H1 (cell line): ENCODE results near the gene DOHH. TPM values are rescaled to one million over a fixed set of nuclear protein-coding genes. Genes with fewer than 3 reads are reported as not detected.

Source experiments
- CTCF ChIA-PET: fragments of 300-600 bp; sonication (Branson Sonifier 250); formaldehyde crosslinking; loops from one replicate; lab custom pipeline; 2021; ENCODE audit not compliant: partially characterized antibody; lab: Charles Lee
- POLR2A ChIA-PET: fragments of 300-600 bp; sonication (Branson Sonifier 250); formaldehyde crosslinking; loops from one replicate; lab custom pipeline; 2021; ENCODE audit warnings: inconsistent platforms; ENCODE audit not compliant: partially characterized antibody; lab: Charles Lee
- DNase-seq, 2 experiments: peaks; one replicate each; pipeline versions ENCODE4 v3.0.0 to v3.0.0-alpha.2; 2010 to 2022; ENCODE audit warnings: low spot score in 2 of 2, low read depth in 1 of 2, mixed read lengths in 1 of 2
- FAIRE-seq: peaks from 2 replicates; lab custom pipeline; 2011; peaks lifted over from hg19 to GRCh38; lab: Jason Lieb, UNC
- H2AFZ ChIP-seq: 2 replicates; pipeline ENCODE4 v1.8.1; 2012; ENCODE audit warnings: low read length, inconsistent platforms
- H2AK5ac ChIP-seq: 2 replicates; pipeline ENCODE4 v1.6.1; 2013; ENCODE audit warnings: low read depth, low read length
- H2BK120ac ChIP-seq: replicated peaks from 2 replicates; pipeline ENCODE3; 2013; ENCODE audit warnings: low read depth, low read length, inconsistent platforms
- H2BK12ac ChIP-seq: 2 replicates; pipeline ENCODE4 v1.6.1; 2013; ENCODE audit warnings: low read depth, low read length
- H2BK15ac ChIP-seq: 2 replicates; pipeline ENCODE4 v1.6.1; 2013; ENCODE audit warnings: low read length
- H2BK20ac ChIP-seq: 2 replicates; pipeline ENCODE4 v1.6.1; 2013; ENCODE audit warnings: low read length
- H2BK5ac ChIP-seq: 2 replicates; pipeline ENCODE4 v1.6.1; 2013; ENCODE audit warnings: low read depth, low read length
- H3K14ac ChIP-seq: 2 replicates; pipeline ENCODE4 v1.6.1; 2013; ENCODE audit warnings: inconsistent platforms; ENCODE audit not compliant: insufficient read length
- H3K18ac ChIP-seq: 2 replicates; pipeline ENCODE4 v1.6.1; 2013; ENCODE audit warnings: low read length; ENCODE audit errors: extremely low read depth
- H3K23ac ChIP-seq: 2 replicates; pipeline ENCODE4 v1.6.1; 2013; ENCODE audit warnings: inconsistent platforms; ENCODE audit not compliant: insufficient read length
- H3K23me2 ChIP-seq: 2 replicates; pipeline ENCODE4 v1.6.1; 2013; ENCODE audit warnings: low read depth, low read length
- H3K27ac ChIP-seq: 2 replicates; pipeline ENCODE4 v1.6.1; 2011; ENCODE audit warnings: low read depth, low read length, inconsistent platforms
- H3K27me3 ChIP-seq, 4 experiments: replicated peaks in 1 of 4; 1 replicate in 1 of 4; 2 replicates in 3 of 4; pipeline versions ENCODE4 v1.6.1 to v1.8.1; 2011 to 2013; ENCODE audit warnings: low read length in 3 of 4, mild to moderate bottlenecking in 3 of 4, inconsistent platforms in 2 of 4, mixed read lengths in 2 of 4, moderate library complexity in 1 of 4; ENCODE audit not compliant: control insufficient read depth in 3 of 4, insufficient read depth in 3 of 4; ENCODE audit errors: extremely low read depth in 1 of 4
- H3K36me3 ChIP-seq, 4 experiments: 2 replicates each; pipeline versions ENCODE4 v1.6.1 to v1.8.1; 2011 to 2013; ENCODE audit warnings: mild to moderate bottlenecking in 4 of 4, low read length in 3 of 4, moderate library complexity in 2 of 4, control low read depth in 1 of 4, inconsistent platforms in 1 of 4; ENCODE audit not compliant: insufficient read depth in 4 of 4, control insufficient read depth in 2 of 4
- H3K4ac ChIP-seq: replicated peaks from 2 replicates; pipeline ENCODE3; 2013; ENCODE audit warnings: low read length, low read depth, mixed read lengths, inconsistent platforms; ENCODE audit not compliant: insufficient read length
- H3K4me1 ChIP-seq, 4 experiments: replicated peaks in 1 of 4; 1 replicate in 1 of 4; 2 replicates in 3 of 4; pipeline versions ENCODE4 v1.6.1 to v1.8.1; 2011 to 2013; ENCODE audit warnings: low read length in 3 of 4, inconsistent platforms in 2 of 4, mixed read lengths in 1 of 4; ENCODE audit not compliant: insufficient read depth in 4 of 4, control insufficient read depth in 3 of 4
- H3K4me2 ChIP-seq, 2 experiments: 2 replicates each; pipeline versions ENCODE4 v1.6.1 to v1.8.1; 2011 to 2013; ENCODE audit warnings: low read depth in 2 of 2, low read length in 2 of 2, control low read depth in 1 of 2, inconsistent platforms in 1 of 2, mild to moderate bottlenecking in 1 of 2; ENCODE audit not compliant: insufficient read depth in 1 of 2
- H3K4me3 ChIP-seq, 4 experiments: fragments of 200-600, 300-600 bp in 1 of 4; sonication (generic), shearing (Covaris generic), sonication (Bioruptor Twin) in 1 of 4; 2 replicates each; pipeline versions ENCODE4 v1.5.1 to v1.8.1; 2011 to 2016; ENCODE audit warnings: low read length in 4 of 4, low read depth in 3 of 4, control low read depth in 2 of 4, inconsistent platforms in 2 of 4, mild to moderate bottlenecking in 2 of 4, mixed read lengths in 1 of 4, moderate library complexity in 1 of 4; ENCODE audit not compliant: insufficient read depth in 2 of 4; ENCODE audit errors: extremely low read depth in 1 of 4
- H3K56ac ChIP-seq: replicated peaks from 2 replicates; pipeline ENCODE3; 2013; ENCODE audit warnings: low read depth, mild to moderate bottlenecking, mixed read lengths, low read length, inconsistent platforms; ENCODE audit not compliant: insufficient read length
- H3K79me1 ChIP-seq: 2 replicates; pipeline ENCODE4 v1.6.1; 2013; ENCODE audit warnings: low read depth, low read length, control low read depth
- H3K79me2 ChIP-seq, 2 experiments: 2 replicates each; pipeline versions ENCODE4 v1.6.1 to v1.8.1; 2012 to 2013; ENCODE audit warnings: low read length in 2 of 2, mild to moderate bottlenecking in 2 of 2, inconsistent platforms in 1 of 2; ENCODE audit not compliant: insufficient read depth in 2 of 2, control insufficient read depth in 1 of 2
- H3K9ac ChIP-seq, 4 experiments: replicated peaks in 1 of 4; 1 replicate in 1 of 4; 2 replicates in 3 of 4; pipeline versions ENCODE4 v1.6.1 to v1.8.1; 2011 to 2013; ENCODE audit warnings: low read depth in 3 of 4, low read length in 3 of 4, control low read depth in 2 of 4, mild to moderate bottlenecking in 2 of 4, moderate library complexity in 2 of 4, inconsistent platforms in 1 of 4; ENCODE audit errors: extremely low read depth in 1 of 4
- H3K9me3 ChIP-seq, 2 experiments: 2 replicates each; pipeline versions ENCODE4 v1.6.1 to v1.8.1; 2012 to 2013; ENCODE audit warnings: mild to moderate bottlenecking in 2 of 2, moderate library complexity in 2 of 2, control low read depth in 1 of 2, inconsistent platforms in 1 of 2, low read depth in 1 of 2, low read length in 1 of 2, mixed read lengths in 1 of 2; ENCODE audit not compliant: insufficient read depth in 2 of 2
- H4K20me1 ChIP-seq, 2 experiments: replicated peaks in 1 of 2; 2 replicates each; pipeline versions ENCODE3 to v1.8.1; 2011 to 2013; ENCODE audit warnings: inconsistent platforms in 2 of 2, low read length in 2 of 2, mild to moderate bottlenecking in 1 of 2; ENCODE audit not compliant: insufficient read depth in 2 of 2, control insufficient read depth in 1 of 2
- H4K5ac ChIP-seq: 2 replicates; pipeline ENCODE4 v1.6.1; 2013; ENCODE audit warnings: low read length, low read depth, mixed read lengths, inconsistent platforms; ENCODE audit not compliant: insufficient read length
- H4K8ac ChIP-seq: 2 replicates; pipeline ENCODE4 v1.8.0; 2013; ENCODE audit warnings: mild to moderate bottlenecking, moderate library complexity, low read length, inconsistent platforms; ENCODE audit not compliant: insufficient read depth; ENCODE audit errors: extremely low read depth
- H4K91ac ChIP-seq: replicated peaks from 2 replicates; pipeline ENCODE3; 2013; ENCODE audit warnings: low read length, mixed read lengths, inconsistent platforms; ENCODE audit not compliant: insufficient read length
- BRCA1 ChIP-seq: IDR thresholded peaks from 2 replicates; pipeline ENCODE4 v1.6.1; 2012; ENCODE audit warnings: low read depth, low read length, improper control_type of control experiment
- GABPA ChIP-seq: IDR thresholded peaks from 2 replicates; pipeline ENCODE4 v1.6.1; 2011; ENCODE audit warnings: mild to moderate bottlenecking, low read length, moderate library complexity, borderline replicate concordance; ENCODE audit not compliant: insufficient read depth
- HDAC6 ChIP-seq: IDR thresholded peaks from one replicate; pipeline ENCODE4 v1.7.1; 2012; ENCODE audit warnings: low read depth, mild to moderate bottlenecking, inconsistent platforms, low read length, moderate library complexity
- JUND ChIP-seq: IDR thresholded peaks from 2 replicates; pipeline ENCODE4 v1.6.1; 2011; ENCODE audit warnings: mild to moderate bottlenecking, improper control_type of control experiment, low read length
- RNF2 ChIP-seq: fragments of 200-900, 300-1000 bp; sonication (generic); IDR thresholded peaks from 2 replicates; pipeline ENCODE4 v1.7.1; 2016; ENCODE audit warnings: borderline replicate concordance, low read depth, mild to moderate bottlenecking, antibody characterized with exemption, low read length; ENCODE audit not compliant: poor library complexity, severe bottlenecking; ENCODE audit errors: missing control alignments
- SIN3A ChIP-seq, 2 experiments: IDR thresholded peaks in 1 of 2; conservative IDR thresholded peaks in 1 of 2; 2 replicates each; pipeline ENCODE4 v1.6.1; 2011 to 2012; ENCODE audit warnings: low read length in 2 of 2, improper control_type of control experiment in 1 of 2, low read depth in 1 of 2, mild to moderate bottlenecking in 1 of 2
- SIX5 ChIP-seq: IDR thresholded peaks from 2 replicates; pipeline ENCODE4 v1.6.1; 2011; ENCODE audit warnings: mild to moderate bottlenecking, low read depth, low read length
- TBP ChIP-seq: IDR thresholded peaks from 2 replicates; pipeline ENCODE4 v1.6.1; 2011; ENCODE audit warnings: low read depth, low read length, improper control_type of control experiment
- TCF12 ChIP-seq: IDR thresholded peaks from 2 replicates; pipeline ENCODE4 v1.6.1; 2011; ENCODE audit warnings: low read depth, mild to moderate bottlenecking, low read length
- WGBS, 2 experiments: shearing (Covaris generic) in 1 of 2; methylation state at CpG; one replicate each; pipeline versions ENCODE4 v1.1.6 to v1.1.7; 2013 to 2015; ENCODE audit warnings: low lambda C conversion rate in 2 of 2, mixed read lengths in 2 of 2, inconsistent platforms in 1 of 2, low coverage in 1 of 2, missing lambda C conversion rate in 1 of 2; ENCODE audit not compliant: insufficient replicate concordance in 2 of 2, insufficient coverage in 1 of 2, insufficient read length in 1 of 2; ENCODE audit errors: extremely low coverage in 1 of 2, missing lambda C conversion rate in 1 of 2; 5-methylcytosine and 5-hydroxymethylcytosine counted together
- polyA plus RNA-seq, 7 experiments: library from polyadenylated mRNA; depleted of rRNA in 3 of 7; stranded (reverse) in 5 of 7; unstranded in 2 of 7; fragments of >200 nt in 5 of 7; fragments of 200-250 nt in 2 of 7; gene quantifications; 1 replicate in 5 of 7; 2 replicates in 1 of 7; 4 replicates in 1 of 7; pipeline versions ENCODE4 v1.2.1 to v1.2.3, GENCODE V29; 2011 to 2013; ENCODE audit warnings: missing spikeins in 2 of 7, mixed read lengths in 2 of 7
- total RNA-seq: library from RNA; stranded (reverse); fragmentation: NEBNext Ultra II Directional; extraction: Animal tissue kit (Norgen Biotek cat#: 25700); gene quantifications from 2 replicates; pipeline ENCODE4 v1.2.1, GENCODE V29; 2021
- TF ChIP-seq, protein P1 (sequence below): IDR thresholded peaks from 2 replicates; pipeline ENCODE4 v1.6.1; 2012; ENCODE audit warnings: inconsistent platforms

The DOHH gene
- total and polyA plus RNA-seq, 2 of the 8 experiments (the other 6 are each of a cell fraction or from before 2014, with no cell fraction given): 7.3 to 17.7 TPM

DNA sequence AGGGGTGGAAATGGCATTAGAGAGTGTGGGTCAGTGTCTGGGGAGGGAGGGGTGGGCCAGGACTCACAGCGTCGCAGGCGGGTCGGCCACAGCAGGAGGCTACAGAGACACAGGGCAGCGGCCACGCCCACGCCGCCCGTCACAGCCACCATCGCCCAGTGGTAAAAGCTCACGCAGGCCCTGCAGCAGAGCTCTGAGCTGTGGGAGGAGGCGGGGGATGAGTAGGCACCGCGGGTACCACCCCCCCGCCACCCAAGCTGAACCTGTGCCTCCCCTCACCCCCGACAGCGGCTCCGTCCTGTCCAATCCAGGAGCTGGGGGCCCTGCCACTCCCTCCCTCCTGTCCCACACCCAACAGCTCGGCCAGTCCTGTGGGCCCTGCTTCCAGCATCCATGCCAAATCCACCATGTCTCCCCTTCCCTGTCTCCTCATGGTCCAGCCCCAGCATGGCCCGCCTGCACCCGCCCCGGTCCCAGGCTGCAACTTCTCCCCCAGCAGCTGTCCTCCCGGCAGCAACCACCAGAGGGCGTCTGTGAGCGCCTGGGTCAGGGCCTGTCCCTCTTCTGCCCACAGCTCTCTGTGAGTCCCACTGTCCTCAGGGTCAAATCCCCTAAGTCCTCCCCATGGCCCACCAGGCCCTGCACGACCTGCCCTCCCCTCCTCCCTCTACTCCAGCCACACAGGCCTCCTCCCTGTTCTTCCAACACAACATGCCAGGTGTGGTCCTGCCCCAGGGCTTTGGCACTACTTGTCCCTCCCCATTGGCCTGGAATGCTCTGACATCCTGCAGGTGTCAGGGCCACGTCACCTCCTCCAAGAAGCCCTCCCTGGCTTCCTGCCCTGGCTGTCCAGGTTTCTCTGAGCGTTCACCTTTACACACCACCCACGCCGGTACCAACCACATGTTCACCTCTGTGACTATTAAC lies 44.5 kb upstream of the DOHH start:
- 66% methylated on average over 24 of the region's 30 CpGs; no CpG with 5 or more reads in 1 of the 2 experiments for WGBS, 2 experiments
- H4K8ac ChIP-seq: peak overlapping the region; percentile 71
- H3K4me2 ChIP-seq: no peak overlapping the region
- no peak overlapping the region for H3K14ac ChIP-seq
- peaks cover 0 to 5% (median 1%) of the 10 kb centered on the region in 4 experiments; a peak in 2 of 8 replicates for H3K36me3 ChIP-seq
- H3K4me1 ChIP-seq: no peaks in the 10 kb centered on the region
- H4K20me1 ChIP-seq: peaks cover 8 to 20% of the 10 kb centered on the region in 2 experiments
- no peak overlapping the region for H3K4me3 ChIP-seq
- no peaks in the 10 kb centered on the region for H3K23me2 ChIP-seq
- no peak overlapping the region for H2BK12ac ChIP-seq
- peak overlapping the region; percentile 48; the same call in 1 of the 2 replicates for H3K18ac ChIP-seq
- no peak overlapping the region for H4K5ac ChIP-seq
- no peak overlapping the region for H3K4ac ChIP-seq
- no peak overlapping the region for H2BK15ac ChIP-seq
- FAIRE-seq (no peak), DNase-seq (peak in 1 of 2 experiments; percentile 100)
- ChIA-PET POLR2A (interaction anchor here (1.1 to 2.6 kb wide), 10 partner anchors 8 to 46 kb away, joined by 3 to 8 read pairs (median 3); partner anchors contain the start of genes HMG20B and MFSD12), CTCF (interaction anchor here (0.6 to 7.5 kb wide), 25 partner anchors 11 to 258 kb away, joined by 3 to 66 read pairs (median 4); partner anchors contain the start of genes GIPC3, MFSD12 and PIP5K1C)
- no peaks in the 10 kb centered on the region for H3K27me3 ChIP-seq
- H2AK5ac ChIP-seq: no peak overlapping the region
- H2BK20ac ChIP-seq: no peak overlapping the region
- no peaks in the 10 kb centered on the region for H3K79me1 ChIP-seq
- H4K91ac ChIP-seq: no peak overlapping the region
- no peak overlapping the region for H2AFZ ChIP-seq
- H2BK120ac ChIP-seq: no peak overlapping the region
- H3K9ac ChIP-seq: no peak overlapping the region
- no peaks in the 10 kb centered on the region for H3K9me3 ChIP-seq
- no peaks in the 10 kb centered on the region for H3K79me2 ChIP-seq
- no peak overlapping the region for H3K56ac ChIP-seq
- H3K23ac ChIP-seq: no peak overlapping the region
- H2BK5ac ChIP-seq: no peak overlapping the region
- H3K27ac ChIP-seq: no peak overlapping the region
- TF ChIP-seq JUND: 0 out of 2 replicates have a peak, but pooled peaks have one; percentile 29
- no peak for TF ChIP-seq RNF2
- TF ChIP-seq TCF12: no peak
- no peak for TF ChIP-seq SIX5
- no peak; the same call in 1 of the 2 replicates for TF ChIP-seq TBP
- no peak for TF ChIP-seq BRCA1
- no peak for TF ChIP-seq HDAC6
- TF ChIP-seq, protein P1, sequence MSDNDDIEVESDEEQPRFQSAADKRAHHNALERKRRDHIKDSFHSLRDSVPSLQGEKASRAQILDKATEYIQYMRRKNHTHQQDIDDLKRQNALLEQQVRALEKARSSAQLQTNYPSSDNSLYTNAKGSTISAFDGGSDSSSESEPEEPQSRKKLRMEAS: peak; percentile 29; the same call in 1 of the 2 replicates
- TF ChIP-seq GABPA: peak; percentile 67; the same call in 1 of the 2 replicates
- TF ChIP-seq SIN3A (conservative IDR thresholded peaks at IDR 0.05 in 1 of 2, IDR thresholded peaks at IDR 0.05 in 1 of 2; ENCODE audit: low read depth in 1 of 2, low read length in 2 of 2): no peak
